Fibroblast of pulmonary artery (primary cell): ENCODE measurements around the gene VPS13D.

Experiments
- DNase-seq: peaks from one replicate; pipeline ENCODE4 v3.0.0-alpha.2; 2010; ENCODE audit warnings: low read depth
- H3K4me3 ChIP-seq: replicated peaks from 2 replicates; pipeline ENCODE4 v1.5.1; 2011; ENCODE audit warnings: low read depth, mild to moderate bottlenecking, control low read depth, low read length, moderate library complexity
- CTCF ChIP-seq: IDR thresholded peaks from 2 replicates; pipeline ENCODE4 v1.5.1; 2011; ENCODE audit warnings: mild to moderate bottlenecking, control low read depth, low read length, inconsistent platforms; ENCODE audit errors: missing control alignments

VPS13D gene

GRCh38 chr1:12271033-12271432 lies 41.2 kb downstream of the VPS13D start:
- no peak overlapping the region for H3K4me3 ChIP-seq
- no peak for TF ChIP-seq CTCF
- no peak for DNase-seq

GRCh38 chr1:12272770-12273169 lies 42.9 kb downstream of the VPS13D start:
- DNase-seq: no peak
- no peak for TF ChIP-seq CTCF
- no peak overlapping the region for H3K4me3 ChIP-seq

GRCh38 chr1:12275370-12275769 lies 45.5 kb downstream of the VPS13D start:
- TF ChIP-seq CTCF: peak; percentile 75
- DNase-seq: peak; percentile 41
- H3K4me3 ChIP-seq: no peak overlapping the region

- no peak overlapping the region for H3K4me3 ChIP-seq
- peak; percentile 69 for DNase-seq
- peak; percentile 66 for TF ChIP-seq CTCF
Measured at GRCh38 chr1:12276225-12276624, 46.4 kb downstream of the VPS13D start.

- no peak overlapping the region for H3K4me3 ChIP-seq
- TF ChIP-seq CTCF: no peak
- no peak for DNase-seq
Measured at GRCh38 chr1:12279003-12279402, 49.2 kb downstream of the VPS13D start.

GRCh38 chr1:12279728-12280464 lies 50.1 kb downstream of the VPS13D start:
- TF ChIP-seq CTCF: no peak
- H3K4me3 ChIP-seq: no peak overlapping the region
- DNase-seq: no peak

GRCh38 chr1:12282142-12282541 lies 52.3 kb downstream of the VPS13D start:
- DNase-seq: no peak
- H3K4me3 ChIP-seq: no peak overlapping the region
- TF ChIP-seq CTCF: no peak
